HG03039 (cell line): Measurements from ENCODE around the gene SAC3D1.
"Not testable (repeated sequence)": the region's sequence is repeated elsewhere in the genome, so short reads cannot be mapped to it uniquely, and the experiment has no call there.

ENCODE experiments used
- ATAC-seq: cut with Tn5 transposase; IDR thresholded peaks from one replicate; pipeline ENCODE4 v1.9.1; 2021; ENCODE audit warnings: mild to moderate bottlenecking, moderate library complexity; ENCODE audit not compliant: unreplicated experiment

SAC3D1 gene

GRCh38 chr11:65023502-65023901, 17.5 kb upstream of the SAC3D1 start:
- not testable (repeated sequence) for ATAC-seq

GRCh38 chr11:65026810-65027209, 14.2 kb upstream of the SAC3D1 start:
- ATAC-seq: no peak

GRCh38 chr11:65027213-65028067, 13.6 kb upstream of the SAC3D1 start, which contains the start of gene SNX15:
Gene SNX15 (plus strand): TSS chr11:65027439. CDS start chr11:65027538, 99 bp downstream.
- peak; percentile 67 for ATAC-seq

GRCh38 chr11:65032216-65032615, 8.8 kb upstream of the SAC3D1 start:
- no peak for ATAC-seq

GRCh38 chr11:65034423-65034822, 6.6 kb upstream of the SAC3D1 start:
- no peak for ATAC-seq

GRCh38 chr11:65035579-65035978, 5.4 kb upstream of the SAC3D1 start:
- no peak for ATAC-seq

GRCh38 chr11:65036931-65037330, 4.1 kb upstream of the SAC3D1 start:
- ATAC-seq: no peak

- no peak for ATAC-seq
Measured at GRCh38 chr11:65040520-65040846, 527 bp upstream of the SAC3D1 start.

GRCh38 chr11:65042891-65043290, 1.9 kb downstream of the SAC3D1 start:
- no peak for ATAC-seq

- no peak for ATAC-seq
Measured at GRCh38 chr11:65043881-65044501, 3.0 kb downstream of the SAC3D1 start.

- no peak for ATAC-seq
Measured at GRCh38 chr11:65045061-65045460, 4.1 kb downstream of the SAC3D1 start.

- ATAC-seq: no peak
Measured at GRCh38 chr11:65045728-65046127, 4.7 kb downstream of the SAC3D1 start.

GRCh38 chr11:65047581-65048422, 6.8 kb downstream of the SAC3D1 start:
- no peak for ATAC-seq

- no peak for ATAC-seq
Measured at GRCh38 chr11:65051398-65051858, 10.4 kb downstream of the SAC3D1 start.

- no peak for ATAC-seq
Measured at GRCh38 chr11:65053827-65054508, 13.0 kb downstream of the SAC3D1 start.

GRCh38 chr11:65055538-65055937, 14.5 kb downstream of the SAC3D1 start:
- ATAC-seq: no peak

- ATAC-seq: no peak
Measured at GRCh38 chr11:65056999-65057398, 16.0 kb downstream of the SAC3D1 start.

GRCh38 chr11:65057526-65057925, 16.5 kb downstream of the SAC3D1 start:
- ATAC-seq: no peak

- no peak for ATAC-seq
Measured at GRCh38 chr11:65058012-65058411, 17.0 kb downstream of the SAC3D1 start.

- ATAC-seq: no peak
Measured at GRCh38 chr11:65058419-65059054, 17.5 kb downstream of the SAC3D1 start, which contains the start of gene NAALADL1. Gene NAALADL1 (minus strand): TSS chr11:65058553. CDS start chr11:65058521, 32 bp downstream.
